SIG-M5 treated with dmso at 0.1 percent for 504 hours (cell line): ENCODE results near the gene FGFR2.
"Not testable (repeated sequence)": the region's sequence is repeated elsewhere in the genome, so short reads cannot be mapped to it uniquely, and the experiment has no call there.

Experiments used
- DNase-seq: peaks from one replicate; lab custom pipeline; 2025; ENCODE audit not compliant: unreplicated experiment; lab: John Stamatoyannopoulos, UW

The FGFR2 gene

GRCh38 chr10:121554916-121555315 lies 43.3 kb downstream of the FGFR2 start:
- DNase-seq, result not testable (repeated sequence)

- DNase-seq, result peak; percentile 14
Observed at GRCh38 chr10:121553511-121554264, 44.6 kb downstream of the FGFR2 start.

GRCh38 chr10:121552746-121553145 lies 45.5 kb downstream of the FGFR2 start:
- DNase-seq, result no peak

- DNase-seq, result no peak
Observed at GRCh38 chr10:121551210-121551885, 46.9 kb downstream of the FGFR2 start.

- DNase-seq, result no peak
Observed at GRCh38 chr10:121544301-121544869, 53.9 kb downstream of the FGFR2 start.

GRCh38 chr10:121543545-121543944 lies 54.7 kb downstream of the FGFR2 start:
- no peak for DNase-seq

GRCh38 chr10:121541450-121542120 lies 56.7 kb downstream of the FGFR2 start:
- DNase-seq, result no peak

- DNase-seq, result no peak
Observed at GRCh38 chr10:121540732-121541395, 57.4 kb downstream of the FGFR2 start.

- no peak for DNase-seq
Observed at GRCh38 chr10:121539786-121540185, 58.5 kb downstream of the FGFR2 start.

GRCh38 chr10:121536310-121536913 lies 61.8 kb downstream of the FGFR2 start:
- DNase-seq, result no peak

- no peak for DNase-seq
Observed at GRCh38 chr10:121535381-121535780, 62.9 kb downstream of the FGFR2 start.

- no peak for DNase-seq
Observed at GRCh38 chr10:121532292-121532864, 65.9 kb downstream of the FGFR2 start.

GRCh38 chr10:121531830-121532178 lies 66.4 kb downstream of the FGFR2 start:
- no peak for DNase-seq

GRCh38 chr10:121531076-121531829 lies 67.0 kb downstream of the FGFR2 start:
- no peak for DNase-seq

- DNase-seq, result no peak
Observed at GRCh38 chr10:121530481-121531075, 67.7 kb downstream of the FGFR2 start.

- no peak for DNase-seq
Observed at GRCh38 chr10:121527690-121528089, 70.6 kb downstream of the FGFR2 start.

GRCh38 chr10:121526801-121527221 lies 71.4 kb downstream of the FGFR2 start:
- DNase-seq, result peak; percentile 2

- DNase-seq, result no peak
Observed at GRCh38 chr10:121526135-121526790, 72.0 kb downstream of the FGFR2 start.
